ENCODE measurements around the gene DSC3. TPM values are rescaled to one million over a fixed set of nuclear protein-coding genes. Genes with fewer than 3 reads are reported as not detected.

Gene DSC3
- total RNA-seq, 1 experiment from 2014 or later, result not detected

- no TSS peak for BruUV-seq (replicated peaks)
- DNase-seq (ENCODE audit: low spot score), result no peak
- intact Hi-C loops (cut with micrococcal nuclease; ENCODE audit: unreplicated experiment), result no loop called here
- peaks cover 7% of the 10 kb centered on the region for H3K27me3 ChIP-seq (replicated peaks; ENCODE audit: insufficient read depth, low read depth, low read length, poor library complexity)
- H3K9me3 ChIP-seq (ENCODE audit: low read depth, low read length, poor library complexity, severe bottlenecking), result no peaks in the 10 kb centered on the region
- POLR2A ChIA-PET (ENCODE audit: low non-redundant PET), result no interaction called here
- no peaks in the 10 kb centered on the region for H3K36me3 ChIP-seq (ENCODE audit: insufficient read depth, low read length, poor library complexity, severe bottlenecking)
- H3K4me3 ChIP-seq (ENCODE audit: low read depth, low read length, poor library complexity, severe bottlenecking), result no peak overlapping the region
- no peak for TF ChIP-seq CTCF (conservative IDR thresholded peaks at IDR 0.05; ENCODE audit: low read depth, low read length)
- no peak for TF ChIP-seq EZH2 (IDR thresholded peaks at IDR 0.05; ENCODE audit: borderline replicate concordance, low read depth, low read length, poor library complexity, severe bottlenecking)
- CTCF ChIA-PET, result no interaction called here
- no peaks in the 10 kb centered on the region for H3K4me1 ChIP-seq (ENCODE audit: insufficient read depth, low read length, poor library complexity, severe bottlenecking)
- no peak overlapping the region for H3K27ac ChIP-seq (ENCODE audit: low read depth, low read length, poor library complexity, severe bottlenecking)
Measured at GRCh38 chr18:31010601-31011000, 31.9 kb downstream of the DSC3 start.

- H3K9me3 ChIP-seq (ENCODE audit: low read depth, low read length, poor library complexity, severe bottlenecking), result no peaks in the 10 kb centered on the region
- ChIA-PET CTCF (no interaction called here), POLR2A (ENCODE audit: low non-redundant PET) (no interaction called here)
- DNase-seq (ENCODE audit: low spot score), result no peak
- H3K4me1 ChIP-seq (ENCODE audit: insufficient read depth, low read length, poor library complexity, severe bottlenecking), result no peaks in the 10 kb centered on the region
- no TSS peak for BruUV-seq (replicated peaks)
- H3K27ac ChIP-seq (ENCODE audit: low read depth, low read length, poor library complexity, severe bottlenecking), result no peak overlapping the region
- H3K4me3 ChIP-seq (ENCODE audit: low read depth, low read length, poor library complexity, severe bottlenecking), result no peak overlapping the region
- no peak for TF ChIP-seq EZH2 (IDR thresholded peaks at IDR 0.05; ENCODE audit: borderline replicate concordance, low read depth, low read length, poor library complexity, severe bottlenecking)
- no peak for TF ChIP-seq CTCF (conservative IDR thresholded peaks at IDR 0.05; ENCODE audit: low read depth, low read length)
- peaks cover 5% of the 10 kb centered on the region for H3K27me3 ChIP-seq (replicated peaks; ENCODE audit: insufficient read depth, low read depth, low read length, poor library complexity)
- intact Hi-C loops (cut with micrococcal nuclease; ENCODE audit: unreplicated experiment), result no loop called here
- no peaks in the 10 kb centered on the region for H3K36me3 ChIP-seq (ENCODE audit: insufficient read depth, low read length, poor library complexity, severe bottlenecking)
Measured at GRCh38 chr18:30999887-31000628, 42.5 kb downstream of the DSC3 start.

GRCh38 chr18:30999186-30999585, 43.4 kb downstream of the DSC3 start:
- no peaks in the 10 kb centered on the region for H3K9me3 ChIP-seq (ENCODE audit: low read depth, low read length, poor library complexity, severe bottlenecking)
- no peaks in the 10 kb centered on the region for H3K4me1 ChIP-seq (ENCODE audit: insufficient read depth, low read length, poor library complexity, severe bottlenecking)
- no TSS peak for BruUV-seq (replicated peaks)
- intact Hi-C loops (cut with micrococcal nuclease; ENCODE audit: unreplicated experiment), result no loop called here
- peaks cover 5% of the 10 kb centered on the region for H3K27me3 ChIP-seq (replicated peaks; ENCODE audit: insufficient read depth, low read depth, low read length, poor library complexity)
- H3K27ac ChIP-seq (ENCODE audit: low read depth, low read length, poor library complexity, severe bottlenecking), result no peak overlapping the region
- ChIA-PET CTCF (no interaction called here), POLR2A (ENCODE audit: low non-redundant PET) (no interaction called here)
- no peak for DNase-seq (ENCODE audit: low spot score)
- no peak overlapping the region for H3K4me3 ChIP-seq (ENCODE audit: low read depth, low read length, poor library complexity, severe bottlenecking)
- no peaks in the 10 kb centered on the region for H3K36me3 ChIP-seq (ENCODE audit: insufficient read depth, low read length, poor library complexity, severe bottlenecking)
- TF ChIP-seq CTCF (conservative IDR thresholded peaks at IDR 0.05; ENCODE audit: low read depth, low read length), result no peak
- TF ChIP-seq EZH2 (IDR thresholded peaks at IDR 0.05; ENCODE audit: borderline replicate concordance, low read depth, low read length, poor library complexity, severe bottlenecking), result no peak

Measured in A673 (cell line).